Osteoblast (primary cell): Measurements from ENCODE around the gene FBRSL1. TPM values are rescaled to one million over a fixed set of nuclear protein-coding genes. Genes with fewer than 3 reads are reported as not detected.

Experiments used
- DNase-seq: peaks from one replicate; pipeline ENCODE4 v3.0.0; 2011; ENCODE audit warnings: low spot score, mixed read lengths; ENCODE audit not compliant: insufficient read length; ENCODE audit errors: missing footprints
- H2AFZ ChIP-seq: 2 replicates; pipeline ENCODE4 v1.6.0; 2011; ENCODE audit warnings: mild to moderate bottlenecking, low read length
- H3K27ac ChIP-seq: 2 replicates; pipeline ENCODE4 v1.5.1; 2011; ENCODE audit warnings: mild to moderate bottlenecking, low read depth, low read length, moderate library complexity
- H3K27me3 ChIP-seq: 2 replicates; pipeline ENCODE4 v1.6.0; 2012; ENCODE audit warnings: mild to moderate bottlenecking, control low read depth, inconsistent platforms, low read length, moderate library complexity; ENCODE audit not compliant: insufficient read depth
- H3K36me3 ChIP-seq: 2 replicates; pipeline ENCODE4 v1.5.1; 2011; ENCODE audit warnings: mild to moderate bottlenecking, low read length, control low read depth, moderate library complexity; ENCODE audit not compliant: insufficient read depth
- H3K4me1 ChIP-seq: 2 replicates; pipeline ENCODE4 v1.5.1; 2011; ENCODE audit warnings: mild to moderate bottlenecking, low read length, control low read depth, moderate library complexity; ENCODE audit not compliant: insufficient read depth
- H3K4me2 ChIP-seq: 2 replicates; pipeline ENCODE4 v1.6.0; 2011; ENCODE audit warnings: mild to moderate bottlenecking, low read length; ENCODE audit not compliant: insufficient read depth
- H3K4me3 ChIP-seq: fragments of 200-600 bp; sonication (generic); 3 replicates; pipeline ENCODE4 v1.5.1; 2012; ENCODE audit warnings: mild to moderate bottlenecking, low read length, inconsistent platforms; ENCODE audit not compliant: insufficient read depth
- H3K79me2 ChIP-seq: 2 replicates; pipeline ENCODE4 v1.6.0; 2012; ENCODE audit warnings: mild to moderate bottlenecking, low read length, control low read depth, inconsistent platforms; ENCODE audit not compliant: insufficient read depth
- H3K9me3 ChIP-seq: 2 replicates; pipeline ENCODE4 v1.5.1; 2011; ENCODE audit warnings: low read depth, low read length, control low read depth
- H4K20me1 ChIP-seq: 2 replicates; pipeline ENCODE4 v1.6.0; 2012; ENCODE audit warnings: mild to moderate bottlenecking, low read length, control low read depth; ENCODE audit not compliant: insufficient read depth
- CTCF ChIP-seq: IDR thresholded peaks from 2 replicates; pipeline ENCODE4 v1.5.1; 2011; ENCODE audit warnings: mild to moderate bottlenecking, low read depth, low read length, moderate library complexity; ENCODE audit errors: extremely low read depth
- total RNA-seq: library from RNA; depleted of rRNA; stranded (reverse); fragments of >200 nt; gene quantifications from 2 replicates; pipeline ENCODE4 v1.2.3, GENCODE V29; 2012

Gene FBRSL1
- total RNA-seq, 1 donor = 12.3 TPM

DNA sequence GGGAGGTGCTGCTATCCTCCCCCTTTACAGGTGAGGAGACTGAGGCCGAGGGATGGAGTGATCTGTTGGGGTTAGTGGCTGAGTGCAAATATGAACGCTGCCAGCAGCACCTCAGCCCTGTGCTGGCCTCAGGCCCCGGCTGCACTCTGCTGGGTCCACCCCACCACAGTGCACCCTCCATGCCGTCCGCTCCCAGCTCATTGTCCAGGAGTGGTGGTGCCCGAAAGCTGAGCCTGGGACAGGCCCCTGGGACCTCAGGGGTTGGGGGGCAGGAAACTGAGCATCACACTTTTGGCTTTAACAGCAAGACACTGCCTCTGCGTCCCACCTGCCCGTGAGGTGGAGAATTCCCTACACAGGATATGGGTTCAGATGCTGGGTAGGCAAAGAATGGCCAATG lies 31.5 kb upstream of the FBRSL1 start:
- no peak overlapping the region for H3K27ac ChIP-seq
- no peak for TF ChIP-seq CTCF
- no peak overlapping the region for H3K4me2 ChIP-seq
- H3K9me3 ChIP-seq = no peaks in the 10 kb centered on the region
- H2AFZ ChIP-seq = no peak overlapping the region
- H3K79me2 ChIP-seq = no peaks in the 10 kb centered on the region
- H3K27me3 ChIP-seq = no peaks in the 10 kb centered on the region
- no peaks in the 10 kb centered on the region for H3K36me3 ChIP-seq
- H3K4me1 ChIP-seq = no peaks in the 10 kb centered on the region
- no peak overlapping the region for H3K4me3 ChIP-seq
- no peaks in the 10 kb centered on the region for H4K20me1 ChIP-seq
- no peak for DNase-seq

DNA sequence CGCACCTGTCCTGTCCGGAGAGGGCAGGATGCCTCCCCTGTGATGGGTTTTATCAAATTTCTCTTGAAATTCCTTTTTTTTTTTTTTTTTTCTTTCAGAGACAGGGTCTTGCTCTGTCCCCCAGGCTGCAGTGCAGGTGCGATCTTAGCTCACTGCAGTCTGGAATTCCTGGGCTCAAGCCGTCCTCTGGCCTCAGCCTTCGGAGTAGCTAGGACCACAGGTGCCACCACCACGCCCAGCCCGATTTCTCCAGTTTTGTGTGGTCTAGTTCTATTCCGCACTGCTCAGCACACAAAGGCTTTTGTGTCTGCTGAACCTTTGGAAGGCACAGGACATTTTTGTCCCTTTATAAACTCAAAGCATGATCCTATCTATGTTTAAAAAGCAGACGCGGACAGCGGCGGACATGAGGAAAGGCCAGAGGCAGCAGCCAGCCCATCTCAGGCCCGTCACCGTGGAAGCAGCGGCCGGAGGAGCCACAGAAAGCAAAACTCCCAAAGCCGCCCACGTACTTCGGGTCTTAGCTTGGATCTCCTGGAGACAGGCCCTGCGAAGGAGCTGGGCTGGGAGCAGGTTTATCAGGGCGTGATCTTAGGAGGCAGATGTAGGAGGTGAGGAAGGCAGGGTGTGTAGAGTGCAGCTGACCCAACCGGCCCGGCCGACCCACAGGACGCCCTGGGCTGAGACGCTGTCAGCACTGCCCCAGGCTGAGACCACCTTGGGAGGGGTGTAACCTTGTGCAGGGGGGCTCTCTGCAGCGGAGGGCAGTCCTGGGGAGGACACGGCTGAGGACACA lies 30.9 kb upstream of the FBRSL1 start:
- Histone ChIP-seq H3K36me3 (no peaks in the 10 kb centered on the region), H3K79me2 (no peaks in the 10 kb centered on the region), H3K4me3 (no peak overlapping the region), H3K4me2 (no peak overlapping the region), H3K27ac (no peak overlapping the region), H3K9me3 (no peaks in the 10 kb centered on the region), H4K20me1 (no peaks in the 10 kb centered on the region), H2AFZ (no peak overlapping the region), H3K27me3 (no peaks in the 10 kb centered on the region), H3K4me1 (no peaks in the 10 kb centered on the region)
- no peak for DNase-seq
- TF ChIP-seq CTCF = no peak

DNA sequence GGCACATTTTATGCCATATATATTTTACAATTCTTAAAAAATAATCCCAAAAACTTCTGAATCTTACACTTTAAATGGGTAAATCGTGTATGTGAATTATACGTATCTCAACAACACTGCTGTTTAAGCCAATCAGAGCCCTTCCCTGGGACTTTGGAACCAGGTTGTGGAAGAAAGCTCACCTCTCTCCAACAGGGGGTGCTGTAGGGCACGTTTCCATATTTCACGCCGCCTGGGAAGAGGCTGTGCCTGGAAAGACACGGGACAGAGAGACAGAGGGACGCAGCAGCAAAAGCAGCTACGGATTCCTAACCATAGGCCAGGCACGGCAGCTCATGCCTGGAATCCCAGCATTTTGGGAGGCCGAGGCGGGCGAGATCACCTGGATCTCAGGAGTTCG lies 29.4 kb upstream of the FBRSL1 start:
- Histone ChIP-seq H3K4me2 (no peak overlapping the region), H3K27ac (no peak overlapping the region), H3K9me3 (no peaks in the 10 kb centered on the region), H4K20me1 (no peaks in the 10 kb centered on the region), H3K4me3 (no peak overlapping the region), H3K4me1 (no peaks in the 10 kb centered on the region), H2AFZ (no peak overlapping the region), H3K27me3 (no peaks in the 10 kb centered on the region), H3K36me3 (no peaks in the 10 kb centered on the region), H3K79me2 (no peaks in the 10 kb centered on the region)
- DNase-seq = no peak
- no peak for TF ChIP-seq CTCF

GRCh38 chr12:132461526-132461925 lies 28.4 kb upstream of the FBRSL1 start:
- Histone ChIP-seq H3K36me3 (no peaks in the 10 kb centered on the region), H3K27ac (no peak overlapping the region), H3K79me2 (no peaks in the 10 kb centered on the region), H4K20me1 (no peaks in the 10 kb centered on the region), H3K4me3 (no peak overlapping the region), H2AFZ (no peak overlapping the region), H3K9me3 (no peaks in the 10 kb centered on the region), H3K4me2 (no peak overlapping the region), H3K27me3 (no peaks in the 10 kb centered on the region), H3K4me1 (no peaks in the 10 kb centered on the region)
- no peak for DNase-seq
- no peak for TF ChIP-seq CTCF
